HEK293T (cell line): Measurements from ENCODE around the gene VOPP1.
"Not testable (repeated sequence)": the region's sequence is repeated elsewhere in the genome, so short reads cannot be mapped to it uniquely, and the experiment has no call there.

Experiments used
- CTCF ChIA-PET: fragments of 350-600 bp; formaldehyde crosslinking; extraction: SDS; loops from one replicate; lab custom pipeline; 2021; ENCODE audit warnings: antibody characterized with exemption, inconsistent platforms; lab: Yijun Ruan, JAX
- POLR2A ChIA-PET: fragments of 350-600 bp; formaldehyde crosslinking; extraction: SDS; loops from one replicate; lab custom pipeline; 2020; ENCODE audit warnings: antibody characterized with exemption, inconsistent platforms; lab: Yijun Ruan, JAX
- DNase-seq: peaks from one replicate; pipeline ENCODE4 v3.0.0; 2012; ENCODE audit warnings: mixed read lengths; ENCODE audit errors: extremely low spot score
- ARNT ChIP-seq: fragments of 450-650 bp; IDR thresholded peaks from 2 replicates; pipeline ENCODE4 v1.6.1; 2017; ENCODE audit warnings: mild to moderate bottlenecking
- BHLHE40 ChIP-seq: fragments of 450-650 bp; IDR thresholded peaks from 2 replicates; pipeline ENCODE4 v1.6.1; 2016; ENCODE audit warnings: mild to moderate bottlenecking, moderate library complexity, borderline replicate concordance
- CTBP1 ChIP-seq: fragments of 450-650 bp; IDR thresholded peaks from 2 replicates; pipeline ENCODE4 v1.6.1; 2016; ENCODE audit warnings: borderline replicate concordance
- ELF4 ChIP-seq: fragments of 450-650 bp; IDR thresholded peaks from 2 replicates; pipeline ENCODE4 v1.6.1; 2017; ENCODE audit warnings: antibody characterized with exemption
- FOXA1 ChIP-seq: fragments of 450-650 bp; IDR thresholded peaks from 2 replicates; pipeline ENCODE4 v1.6.1; 2016; ENCODE audit warnings: mild to moderate bottlenecking
- FOXK2 ChIP-seq: fragments of 450-650 bp; IDR thresholded peaks from 2 replicates; pipeline ENCODE4 v1.6.1; 2016; ENCODE audit warnings: mild to moderate bottlenecking
- FOXM1 ChIP-seq: fragments of 450-650 bp; IDR thresholded peaks from 2 replicates; pipeline ENCODE4 v1.6.1; 2017; ENCODE audit warnings: mild to moderate bottlenecking, borderline replicate concordance
- HDGF ChIP-seq: fragments of 450-650 bp; IDR thresholded peaks from 2 replicates; pipeline ENCODE4 v1.6.1; 2017; ENCODE audit warnings: antibody characterized with exemption, borderline replicate concordance
- L3MBTL2 ChIP-seq: fragments of 450-650 bp; conservative IDR thresholded peaks from 2 replicates; pipeline ENCODE4 v1.6.1; 2016; ENCODE audit warnings: mild to moderate bottlenecking
- LEF1 ChIP-seq: fragments of 450-650 bp; IDR thresholded peaks from 2 replicates; pipeline ENCODE4 v1.6.1; 2017; ENCODE audit warnings: mild to moderate bottlenecking, borderline replicate concordance
- NFRKB ChIP-seq: fragments of 450-650 bp; IDR thresholded peaks from 2 replicates; pipeline ENCODE4 v1.6.1; 2016; ENCODE audit warnings: mild to moderate bottlenecking, moderate library complexity
- PKNOX1 ChIP-seq: fragments of 450-650 bp; IDR thresholded peaks from 2 replicates; pipeline ENCODE4 v1.6.1; 2016
- SP1 ChIP-seq: fragments of 450-650 bp; IDR thresholded peaks from 2 replicates; pipeline ENCODE4 v1.6.1; 2017
- SUZ12 ChIP-seq: fragments of 450-650 bp; IDR thresholded peaks from 2 replicates; pipeline ENCODE4 v1.6.1; 2016; ENCODE audit warnings: mild to moderate bottlenecking
- TARDBP ChIP-seq: fragments of 450-650 bp; IDR thresholded peaks from 2 replicates; pipeline ENCODE4 v1.6.1; 2016
- ZNF384 ChIP-seq: fragments of 450-650 bp; IDR thresholded peaks from 2 replicates; pipeline ENCODE4 v1.6.1; 2016

Gene VOPP1

GRCh38 chr7:55587687-55588378 is 15.5 kb upstream of the VOPP1 start:
- ChIA-PET CTCF (no interaction called here), POLR2A (no interaction called here)
- peak; percentile 0 for DNase-seq
- TF ChIP-seq TARDBP (no peak), LEF1 (no peak), L3MBTL2 (no peak), FOXM1 (no peak), PKNOX1 (no peak), ARNT (no peak), SUZ12 (no peak), ELF4 (no peak), FOXA1 (no peak), ZNF384 (no peak)

DNA sequence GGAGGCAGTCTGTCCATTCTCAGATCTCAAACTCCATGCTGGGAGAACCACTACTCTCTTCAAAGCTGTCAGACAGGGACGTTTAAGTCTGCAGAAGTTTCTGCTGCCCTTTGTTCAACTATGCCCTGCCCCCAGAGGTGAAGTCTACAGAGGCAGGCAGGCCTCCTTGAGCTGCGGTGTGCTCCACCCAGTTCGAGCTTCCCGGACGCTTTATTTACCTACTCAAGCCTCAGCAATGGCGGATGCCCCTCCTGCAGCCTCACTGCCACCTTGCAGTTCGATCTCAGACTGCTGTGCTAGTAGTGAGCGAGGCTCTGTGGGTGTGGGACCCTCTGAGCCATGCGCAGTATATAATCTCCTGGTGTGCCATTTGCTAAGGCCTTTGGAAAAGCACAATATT is 10.4 kb upstream of the VOPP1 start:
- POLR2A ChIA-PET, CTCF ChIA-PET, DNase-seq: not testable (repeated sequence)

DNA sequence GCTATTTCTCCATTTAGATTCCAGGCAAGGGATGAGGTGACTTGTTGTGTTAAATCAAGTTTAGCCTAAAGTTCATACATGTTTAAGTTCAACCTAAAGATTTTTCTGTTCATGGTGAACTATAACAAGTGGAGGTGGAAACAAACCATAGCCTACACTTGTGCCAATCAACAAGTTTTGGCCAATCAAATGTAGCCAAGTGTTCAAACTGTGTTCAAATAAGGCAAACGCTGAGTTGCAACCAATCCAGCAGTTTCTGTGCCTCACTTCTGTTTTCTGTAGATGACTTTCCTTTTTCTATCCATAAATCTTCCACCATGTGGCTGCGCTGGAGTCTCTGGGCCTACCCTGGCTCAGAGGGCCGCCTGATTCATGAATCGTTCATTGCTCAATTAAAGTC is 4.5 kb upstream of the VOPP1 start:
- POLR2A ChIA-PET: no interaction called here
- no peak for TF ChIP-seq ARNT
- TF ChIP-seq HDGF: no peak
- no peak for TF ChIP-seq FOXM1
- no peak for TF ChIP-seq ELF4
- no peak for TF ChIP-seq TARDBP
- no peak for TF ChIP-seq NFRKB
- no peak for TF ChIP-seq FOXA1
- TF ChIP-seq SP1: no peak
- TF ChIP-seq LEF1: no peak
- TF ChIP-seq BHLHE40: no peak
- TF ChIP-seq ZNF384: no peak
- TF ChIP-seq FOXK2: no peak
- TF ChIP-seq L3MBTL2: no peak
- TF ChIP-seq PKNOX1: no peak
- TF ChIP-seq CTBP1: no peak
- no peak for TF ChIP-seq SUZ12
- CTCF ChIA-PET: no interaction called here
- no peak for DNase-seq

DNA sequence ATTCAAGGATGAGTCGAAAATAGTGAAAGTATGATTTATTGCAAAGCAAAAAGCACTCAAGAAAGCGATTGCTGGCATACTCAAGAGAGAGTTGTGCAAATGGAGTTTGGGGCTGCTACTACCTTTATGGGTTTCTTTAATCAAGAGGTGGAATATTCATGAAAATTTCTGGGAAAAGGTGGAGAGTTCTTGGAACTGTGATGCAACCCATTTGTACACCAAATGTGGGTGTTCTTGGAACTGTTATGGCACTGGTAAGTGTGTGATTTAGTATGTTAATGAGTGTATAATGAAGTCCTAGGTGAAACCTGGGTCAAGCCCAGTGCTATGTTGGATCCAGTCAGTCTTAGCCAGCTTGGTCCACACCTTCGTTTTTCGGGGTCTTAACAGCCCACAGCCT is 3.4 kb upstream of the VOPP1 start:
- ChIA-PET POLR2A (no interaction called here), CTCF (no interaction called here)
- DNase-seq: no peak
- TF ChIP-seq SUZ12 (no peak), ZNF384 (no peak), FOXM1 (no peak), PKNOX1 (no peak), L3MBTL2 (no peak), NFRKB (no peak), CTBP1 (no peak), FOXA1 (no peak), HDGF (no peak), SP1 (no peak), ELF4 (no peak), ARNT (no peak), BHLHE40 (no peak), LEF1 (no peak)

DNA sequence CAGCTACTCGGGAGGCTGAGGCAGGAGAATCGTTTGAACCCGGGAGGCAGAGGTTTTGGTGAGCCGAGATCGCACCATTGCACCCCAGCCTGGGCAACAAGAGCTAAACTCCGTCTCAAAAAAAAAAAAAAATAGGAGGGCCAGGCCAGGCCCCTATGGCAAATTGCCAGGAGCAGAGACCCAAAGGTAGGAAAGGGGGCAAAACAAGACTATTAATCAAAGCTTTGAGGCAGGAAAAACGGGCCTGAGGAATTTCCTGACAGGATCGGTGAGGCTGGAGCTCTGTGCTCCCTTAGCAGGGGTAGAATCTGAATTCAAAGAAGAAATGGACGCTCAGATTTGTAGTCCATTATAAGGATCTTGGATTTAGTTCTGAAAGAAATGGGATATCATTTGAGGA is 2.8 kb upstream of the VOPP1 start:
- ChIA-PET POLR2A (no interaction called here), CTCF (no interaction called here)
- TF ChIP-seq FOXM1: no peak
- no peak for DNase-seq

GRCh38 chr7:55574051-55574717 is 1.9 kb upstream of the VOPP1 start:
- no peak for DNase-seq
- ChIA-PET CTCF (no interaction called here), POLR2A (interaction anchor here (1.1 to 1.6 kb wide), 2 partner anchors 10 to 208 kb away, joined by 3 to 5 read pairs; no protein-coding TSS in a partner anchor)
- no peak for TF ChIP-seq CTBP1
- no peak for TF ChIP-seq PKNOX1
- no peak for TF ChIP-seq HDGF
- no peak for TF ChIP-seq ELF4
- no peak for TF ChIP-seq SUZ12
- TF ChIP-seq BHLHE40: no peak
- no peak for TF ChIP-seq NFRKB
- TF ChIP-seq FOXK2: no peak
- no peak for TF ChIP-seq LEF1
- no peak for TF ChIP-seq SP1
- TF ChIP-seq ZNF384: no peak
- TF ChIP-seq FOXM1: no peak
- no peak for TF ChIP-seq TARDBP
- no peak for TF ChIP-seq FOXA1
- no peak for TF ChIP-seq L3MBTL2
